Lung microvascular endothelial cell (primary cell): ENCODE measurements around the gene GTPBP6. TPM values are rescaled to one million over a fixed set of nuclear protein-coding genes. Genes with fewer than 3 reads are reported as not detected.
"Not testable (repeated sequence)": the region's sequence is repeated elsewhere in the genome, so short reads cannot be mapped to it uniquely, and the experiment has no call there.

Source experiments
- DNase-seq, 2 donors: peaks; one replicate each; pipeline versions ENCODE4 v3.0.0 to v3.0.0-alpha.2; 2010; ENCODE audit warnings: low read depth in 2 of 2
- total RNA-seq: library from RNA; depleted of rRNA; stranded (reverse); fragments of >200 nt; gene quantifications from 2 replicates; pipeline ENCODE4 v1.2.1, GENCODE V29; 2014

The GTPBP6 gene
- total RNA-seq, 1 donor from 2014 or later, result 32.1 TPM

DNA sequence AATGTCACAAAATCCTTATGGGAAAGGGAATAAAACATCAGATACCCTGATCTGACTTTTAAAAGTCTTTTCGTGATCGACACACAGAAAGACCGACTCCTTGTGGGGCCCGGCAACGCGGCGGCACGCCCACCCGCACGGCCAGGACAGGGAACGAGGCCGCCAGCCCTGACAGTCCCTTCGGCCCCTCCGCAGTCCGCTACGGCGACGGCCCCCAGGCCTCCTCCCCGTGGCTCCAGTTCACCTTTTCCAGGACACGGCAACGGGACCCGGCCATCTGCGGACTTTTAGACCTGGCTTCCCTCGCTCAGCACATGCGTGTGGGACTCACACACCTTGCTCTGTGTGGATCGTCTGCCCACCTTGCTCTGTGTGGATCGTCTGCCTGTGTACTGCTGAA, 33.6 kb upstream of the GTPBP6 start:
- no peak for DNase-seq

- no peak for DNase-seq
Measured at GRCh38 chrX:351736-352135, 33.1 kb upstream of the GTPBP6 start.

DNA sequence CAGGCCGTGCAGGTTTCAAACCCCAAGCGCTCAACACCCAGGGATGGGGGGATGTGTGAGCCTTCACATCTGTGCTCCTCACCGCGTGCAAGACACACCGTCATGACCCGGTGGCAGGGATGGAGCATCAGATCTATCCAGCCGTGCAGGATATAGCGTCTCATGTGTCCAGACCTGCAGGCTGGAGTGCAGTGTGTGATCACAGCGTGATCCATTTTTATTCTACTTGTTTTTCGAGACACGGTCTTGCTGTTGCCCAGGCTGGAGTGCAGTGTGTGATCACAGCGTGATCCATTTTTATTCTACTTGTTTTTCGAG, 32.7 kb upstream of the GTPBP6 start:
- DNase-seq, result not testable (repeated sequence)

- DNase-seq, result no peak
Measured at GRCh38 chrX:350534-351323, 32.1 kb upstream of the GTPBP6 start.

GRCh38 chrX:350148-350533, 31.5 kb upstream of the GTPBP6 start:
- DNase-seq, result peak in 1 of 2 donors; percentile 8

GRCh38 chrX:349702-350101, 31.1 kb upstream of the GTPBP6 start:
- no peak for DNase-seq

- peak; percentile 33 to 66 for DNase-seq
Measured at GRCh38 chrX:349196-349595, 30.6 kb upstream of the GTPBP6 start.

DNA sequence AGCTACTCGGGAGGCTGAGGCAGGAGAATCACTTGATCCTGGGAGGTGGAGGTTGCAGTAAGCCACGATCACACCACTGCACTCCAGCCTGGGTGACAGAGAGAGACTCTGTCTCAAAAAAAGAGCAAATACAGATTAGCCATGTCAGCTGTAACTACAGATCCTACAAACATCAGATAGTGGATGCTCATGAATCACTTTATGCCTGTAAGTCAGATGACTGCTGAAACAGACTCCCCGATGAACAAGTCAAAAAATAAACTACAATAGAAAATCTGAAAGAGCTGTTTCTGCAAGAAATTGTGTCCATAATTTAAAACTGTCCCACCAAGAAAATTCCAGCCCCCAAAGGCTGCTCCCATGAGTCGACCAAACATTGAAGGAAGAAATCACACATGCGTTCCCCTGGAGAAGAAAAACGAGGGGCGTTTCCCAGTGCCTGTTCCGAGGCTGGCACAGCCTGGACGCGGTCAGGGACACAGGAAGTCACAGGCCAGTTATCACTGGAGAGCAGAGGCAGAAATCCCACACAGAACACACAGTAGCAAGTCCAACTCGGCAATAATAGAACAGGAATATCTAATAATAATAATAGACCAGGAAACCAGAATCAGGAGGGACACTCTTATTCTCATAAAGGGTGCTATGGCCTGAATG, 30.0 kb upstream of the GTPBP6 start:
- peak; percentile 12 to 43 for DNase-seq

GRCh38 chrX:347351-348117, 28.9 kb upstream of the GTPBP6 start:
- DNase-seq, result no peak

- no peak for DNase-seq
Measured at GRCh38 chrX:346034-346813, 27.6 kb upstream of the GTPBP6 start.

DNA sequence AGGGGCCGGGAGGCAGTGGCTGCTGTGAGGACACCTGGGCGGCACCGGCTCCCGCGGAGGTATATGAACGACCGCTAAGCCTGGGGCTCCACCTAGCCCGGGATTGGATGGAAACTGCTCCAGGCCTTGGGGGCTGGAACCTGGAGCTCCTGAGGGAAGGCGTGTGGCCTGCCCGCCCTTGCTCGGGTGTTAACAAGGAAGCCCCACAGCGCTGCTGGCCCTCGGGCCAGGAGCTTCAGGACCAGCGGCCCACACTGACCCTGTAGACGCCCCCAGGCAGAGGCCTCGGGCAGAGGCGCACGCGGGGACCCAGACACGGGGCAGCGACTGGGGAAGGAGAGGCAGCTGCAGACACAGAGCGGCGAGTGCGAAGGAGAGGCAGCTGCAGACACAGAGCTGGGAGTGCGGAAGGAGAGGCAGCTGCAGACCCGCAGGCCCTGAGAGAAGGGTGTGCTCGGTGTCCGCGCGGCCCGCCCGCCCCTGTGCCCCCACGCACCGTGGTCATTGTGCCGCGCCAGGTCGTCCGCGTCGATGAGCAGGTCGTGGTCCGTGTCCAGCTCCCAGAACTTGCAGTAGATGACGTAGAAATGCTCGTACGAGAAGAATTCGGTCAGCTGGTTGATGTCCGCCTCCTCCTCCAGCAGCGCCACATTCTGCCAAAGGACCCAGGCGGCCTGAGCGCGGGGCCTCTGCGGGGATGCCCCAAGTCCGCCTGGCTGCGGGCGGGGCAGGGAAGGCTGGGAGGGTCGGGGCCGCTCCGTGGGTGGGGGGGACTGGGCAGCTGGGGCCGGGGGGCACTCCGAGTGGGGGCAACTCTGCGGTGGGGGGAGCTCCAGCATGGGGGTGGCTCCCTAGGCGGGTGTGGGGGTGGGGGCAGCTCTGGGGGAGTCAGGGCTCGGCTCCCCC, 26.7 kb upstream of the GTPBP6 start:
- DNase-seq, result no peak

DNA sequence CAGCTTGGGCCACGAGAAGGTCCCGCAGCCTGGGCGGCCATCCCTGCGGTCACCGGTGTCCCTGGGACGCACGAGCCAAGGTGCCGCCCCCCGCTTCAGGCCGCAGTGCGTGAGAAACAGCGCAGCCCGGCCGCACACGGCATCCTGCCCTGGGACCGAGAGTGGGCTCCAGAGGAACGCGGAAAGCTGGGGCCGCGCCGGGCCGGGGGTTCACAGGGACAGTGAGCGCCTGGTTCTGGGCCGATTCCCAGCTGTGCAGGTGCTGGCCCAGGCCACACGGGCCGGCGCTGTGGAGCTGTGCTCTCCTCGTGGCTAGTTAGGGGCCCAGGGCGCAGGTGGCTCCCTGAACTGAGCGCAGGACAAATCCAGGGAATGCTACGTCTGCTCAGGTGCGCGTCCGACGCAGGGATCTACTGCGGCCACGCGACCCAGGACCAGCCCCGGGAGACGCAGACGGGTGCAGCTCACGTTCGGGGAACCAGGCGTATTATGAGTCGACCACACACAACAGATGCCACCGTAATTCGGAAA, 25.8 kb upstream of the GTPBP6 start:
- DNase-seq, result no peak

- DNase-seq, result no peak
Measured at GRCh38 chrX:341541-342101, 23.0 kb upstream of the GTPBP6 start.

GRCh38 chrX:340641-341423, 22.2 kb upstream of the GTPBP6 start:
- DNase-seq, result no peak

DNA sequence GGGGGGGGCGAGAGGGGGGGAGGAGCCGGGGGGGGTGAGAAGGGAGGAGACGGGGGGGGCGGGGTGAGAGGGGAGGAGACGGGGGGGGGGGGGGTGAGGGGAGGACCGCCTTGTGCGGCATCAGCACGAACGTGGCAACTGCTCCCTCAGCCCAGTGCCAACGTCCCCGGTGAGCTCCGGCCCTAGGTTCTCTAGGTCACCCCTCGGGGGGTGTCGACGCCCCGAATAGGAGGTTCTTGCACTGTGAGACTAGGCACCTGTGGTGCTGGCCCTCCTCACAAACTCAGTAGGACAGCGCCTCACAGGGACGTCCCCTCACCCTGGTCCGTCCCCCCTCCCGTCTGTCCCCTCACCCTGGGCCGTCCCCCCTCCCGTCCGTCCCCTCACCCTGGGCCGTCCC, 21.5 kb upstream of the GTPBP6 start:
- no peak for DNase-seq

DNA sequence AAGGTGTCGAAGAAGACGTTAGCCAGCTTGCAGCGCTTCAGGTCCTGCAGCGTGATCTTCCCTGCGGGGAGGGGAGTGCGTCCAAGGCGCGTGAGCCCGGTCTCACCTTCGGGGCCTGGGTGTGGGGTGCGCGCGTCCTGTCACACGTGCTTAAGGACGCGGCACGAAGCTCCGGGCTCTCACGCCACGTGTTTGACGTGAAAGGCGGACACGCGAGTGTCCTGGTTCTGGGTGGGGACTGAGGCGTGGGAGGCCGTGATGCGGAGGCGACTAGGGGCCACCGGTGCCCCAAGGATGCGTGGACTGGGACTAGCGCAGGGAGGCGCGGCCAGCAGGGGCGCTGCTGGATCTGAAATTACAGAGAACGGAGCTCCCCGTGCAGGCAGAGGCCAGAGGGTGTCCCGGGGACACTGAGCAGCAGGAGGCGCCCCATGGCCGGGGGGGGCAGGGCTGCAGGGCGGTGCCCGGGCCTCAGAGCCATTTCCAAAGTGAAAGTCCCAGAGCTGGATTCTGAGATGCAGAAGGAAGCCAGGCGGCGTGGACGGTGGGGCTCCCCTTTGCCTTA, 20.3 kb upstream of the GTPBP6 start:
- DNase-seq, result no peak

- DNase-seq, result no peak
Measured at GRCh38 chrX:338281-338835, 19.8 kb upstream of the GTPBP6 start.

DNA sequence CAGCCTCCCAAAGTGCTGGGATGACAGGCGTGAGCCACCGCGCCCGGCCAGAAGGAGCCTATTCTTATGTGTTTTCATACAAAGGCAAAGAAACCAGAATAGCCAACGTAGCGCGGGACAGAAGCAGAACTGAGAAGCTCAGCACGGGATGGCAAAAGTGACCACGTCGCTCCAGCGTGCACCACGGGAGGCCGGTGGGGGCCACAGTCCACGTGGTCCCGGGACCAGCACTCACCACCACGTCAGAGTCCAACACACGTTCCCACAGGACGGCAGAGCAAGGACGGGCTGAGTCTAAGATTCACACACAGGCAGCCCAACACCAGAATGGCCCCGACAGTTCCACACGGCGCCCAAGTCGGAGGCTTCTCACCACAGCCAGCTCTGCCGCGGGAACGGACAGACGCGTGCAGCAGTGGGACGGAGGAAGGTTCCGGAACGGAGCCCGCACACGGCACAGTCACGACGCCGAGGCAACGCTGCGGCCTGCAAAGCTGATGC, 18.8 kb upstream of the GTPBP6 start:
- no peak for DNase-seq

DNA sequence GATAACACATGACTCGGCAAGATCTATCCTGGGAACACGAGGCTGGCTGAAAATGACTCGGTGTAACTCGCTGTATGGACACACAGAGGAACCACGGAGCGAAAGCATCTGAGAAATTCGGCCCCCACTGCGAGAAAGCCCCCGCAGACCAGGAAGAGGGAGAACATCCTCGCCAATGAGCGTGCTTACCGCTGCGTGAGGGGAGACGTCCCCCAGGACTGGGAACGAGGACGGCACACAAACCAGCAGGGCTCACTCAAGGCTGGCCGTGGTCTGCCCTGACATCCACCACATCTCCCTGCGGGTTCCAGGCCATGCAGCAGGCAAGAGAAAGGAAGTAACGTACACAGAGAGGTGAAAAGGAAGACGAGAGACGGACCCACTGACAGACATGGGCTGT, 17.6 kb upstream of the GTPBP6 start:
- DNase-seq, result no peak
